Testis (tissue), 2 donors: ENCODE data around the gene SYPL1.

Experiments
- CTCF ChIP-seq, 3 experiments: fragments of 450-650 bp in 2 of 3; fragments of 200-600 bp in 1 of 3; sonication (generic) in 1 of 3; IDR thresholded peaks; one replicate each; pipeline ENCODE4 v1.5.1; 2016 to 2019; ENCODE audit warnings: antibody characterized with exemption in 3 of 3, mild to moderate bottlenecking in 2 of 3, moderate library complexity in 1 of 3
- POLR2A ChIP-seq: fragments of 450-650 bp; IDR thresholded peaks from one replicate; pipeline ENCODE4 v1.6.1; 2017; ENCODE audit warnings: antibody characterized with exemption, mild to moderate bottlenecking, moderate library complexity

GRCh38 chr7:106155027-106155426, 42.9 kb upstream of the SYPL1 start:
- TF ChIP-seq CTCF (IDR thresholded peaks at IDR 0.05) (no peak), POLR2A (no peak)
